K562 (cell line): ENCODE measurements around the gene ZMYND12. TPM values are rescaled to one million over a fixed set of nuclear protein-coding genes. Genes with fewer than 3 reads are reported as not detected.
A peak's percentile ranks its signal among the peaks of the same experiment; 100 is the strongest.

Source experiments
- ARNT ChIP-seq, 2 experiments: fragments of 450-650 bp; IDR thresholded peaks; 2 replicates each; pipeline ENCODE4 v1.6.1; 2016; ENCODE audit warnings: mild to moderate bottlenecking in 1 of 2
- CCAR2 ChIP-seq: fragments of 200-400 bp; formaldehyde crosslinking; IDR thresholded peaks from 2 replicates; pipeline ENCODE4 v1.6.1; 2017; ENCODE audit warnings: mild to moderate bottlenecking, low read depth, low read length
- KAT7 ChIP-seq: sonication (generic); formaldehyde crosslinking; IDR thresholded peaks from 2 replicates; pipeline ENCODE4 v1.8.0; 2022; ENCODE audit warnings: missing genetic modification reagents, mild to moderate bottlenecking, borderline replicate concordance
- MEF2A ChIP-seq: IDR thresholded peaks from 2 replicates; pipeline ENCODE4 v1.6.1; 2011; ENCODE audit warnings: low read depth, mild to moderate bottlenecking, low read length, moderate library complexity; ENCODE audit not compliant: control insufficient read depth
- MXI1 ChIP-seq: IDR thresholded peaks from 2 replicates; pipeline ENCODE4 v1.6.1; 2011; ENCODE audit warnings: low read depth, mild to moderate bottlenecking, improper control_type of control experiment, low read length
- POLR2A ChIP-seq: fragments of 450-650 bp; conservative IDR thresholded peaks from 2 replicates; pipeline ENCODE4 v1.6.1; 2016
- RAD21 ChIP-seq, 2 experiments: fragments of 250-450 bp in 1 of 2; fragments of 450-650 bp in 1 of 2; sonication (Bioruptor Pico) in 1 of 2; formaldehyde crosslinking in 1 of 2; IDR thresholded peaks in 1 of 2; conservative IDR thresholded peaks in 1 of 2; 2 replicates each; pipeline versions ENCODE4 v1.4.0 to v1.8.0; 2020 to 2022; ENCODE audit warnings: mild to moderate bottlenecking in 2 of 2, moderate library complexity in 1 of 2
- RBM17 ChIP-seq: fragments of 200-400 bp; formaldehyde crosslinking; IDR thresholded peaks from 2 replicates; pipeline ENCODE4 v1.6.1; 2017; ENCODE audit warnings: low read depth, mild to moderate bottlenecking, low read length, borderline replicate concordance
- REST ChIP-seq, 2 experiments: fragments of 450-650 bp; formaldehyde crosslinking in 1 of 2; IDR thresholded peaks; 2 replicates each; pipeline versions ENCODE4 v1.4.0 to v1.6.1; 2014 to 2020; ENCODE audit warnings: mild to moderate bottlenecking in 2 of 2, borderline replicate concordance in 1 of 2, low read depth in 1 of 2
- TAF1 ChIP-seq: IDR thresholded peaks from 2 replicates; pipeline ENCODE4 v1.6.1; 2011; ENCODE audit warnings: mild to moderate bottlenecking, low read length, moderate library complexity; ENCODE audit not compliant: insufficient read depth, control insufficient read depth, severe bottlenecking; ENCODE audit errors: extremely low read depth
- ZNF134 ChIP-seq: fragments of 250-450 bp; sonication (Bioruptor Pico); conservative IDR thresholded peaks from 2 replicates; pipeline ENCODE4 v1.4.0; 2020
- polyA plus RNA-seq, 8 experiments: library from polyadenylated mRNA; depleted of rRNA in 4 of 8; stranded (reverse) in 5 of 8; unstranded in 3 of 8; fragments of >200 nt; fragmentation: Nextera tagmentation in 2 of 8; fragmentation: Illumina TruSeq in 1 of 8; extraction: Ambion mirVana in 2 of 8; extraction: Trizol in 1 of 8; gene quantifications; 2 replicates each; pipeline versions ENCODE4 v1.2.1 to v1.2.3, GENCODE V29; 2011 to 2014; ENCODE audit warnings: inconsistent platforms in 1 of 8, missing spikeins in 1 of 8
- total RNA-seq, 7 experiments: library from RNA; depleted of rRNA in 6 of 7; stranded (reverse); fragments of >200 nt in 6 of 7; fragmentation: Illumina TruSeq in 2 of 7; extraction: Trizol in 2 of 7; gene quantifications; 2 replicates each; pipeline versions ENCODE4 v1.2.1 to v1.2.3, GENCODE V29; 2011 to 2021; ENCODE audit warnings: low replicate concordance in 1 of 7
- TF ChIP-seq, protein P1 (sequence below), 2 experiments: IDR thresholded peaks in 1 of 2; conservative IDR thresholded peaks in 1 of 2; 2 replicates each; pipeline ENCODE4 v1.6.1; 2016; ENCODE audit warnings: low read depth in 2 of 2, mild to moderate bottlenecking in 1 of 2, missing compliant biosample characterization in 1 of 2, missing genetic modification characterization in 1 of 2, moderate library complexity in 1 of 2

ZMYND12 gene
- total and polyA plus RNA-seq, 9 of the 15 experiments (the other 6 are each of a cell fraction or from before 2014, with no cell fraction given) = not detected

DNA sequence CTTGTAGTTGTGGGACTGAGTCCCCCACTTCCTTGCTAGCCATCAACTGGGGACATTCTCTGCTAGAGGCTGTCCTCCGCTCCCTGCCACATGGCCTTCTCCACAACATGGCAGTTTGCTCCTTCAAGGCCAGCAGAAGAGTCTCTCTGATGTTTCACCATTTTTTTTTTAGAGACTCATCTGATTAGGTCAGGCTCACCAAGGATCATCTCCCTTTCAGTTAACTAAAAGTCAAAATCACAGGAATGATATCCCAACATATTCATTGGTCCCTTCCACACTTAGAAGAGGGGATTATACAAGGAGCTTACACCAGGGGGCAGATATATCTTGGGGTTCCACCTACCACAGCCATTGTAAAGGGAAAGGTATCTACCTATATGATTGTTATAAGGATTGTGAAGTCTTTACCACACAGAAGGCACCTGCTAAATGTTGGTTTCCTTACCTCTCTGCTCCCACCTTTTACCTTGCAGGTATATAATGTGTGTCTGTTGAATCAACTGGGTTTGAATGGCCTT lies 51.9 kb downstream of the ZMYND12 start (continued):
- no peak for TF ChIP-seq CCAR2
- no peak for TF ChIP-seq RBM17
- no peak for TF ChIP-seq ARNT (IDR thresholded peaks at IDR 0.05)
- no peak for TF ChIP-seq MEF2A
- no peak for TF ChIP-seq MXI1
- TF ChIP-seq REST (IDR thresholded peaks at IDR 0.05; ENCODE audit: borderline replicate concordance) = 0 out of 2 replicates have a peak, but pooled peaks have one; percentile 3
- no peak for TF ChIP-seq REST (CRISPR knock-in tag; IDR thresholded peaks at IDR 0.05; ENCODE audit: low read depth)
- TF ChIP-seq, protein P1, sequence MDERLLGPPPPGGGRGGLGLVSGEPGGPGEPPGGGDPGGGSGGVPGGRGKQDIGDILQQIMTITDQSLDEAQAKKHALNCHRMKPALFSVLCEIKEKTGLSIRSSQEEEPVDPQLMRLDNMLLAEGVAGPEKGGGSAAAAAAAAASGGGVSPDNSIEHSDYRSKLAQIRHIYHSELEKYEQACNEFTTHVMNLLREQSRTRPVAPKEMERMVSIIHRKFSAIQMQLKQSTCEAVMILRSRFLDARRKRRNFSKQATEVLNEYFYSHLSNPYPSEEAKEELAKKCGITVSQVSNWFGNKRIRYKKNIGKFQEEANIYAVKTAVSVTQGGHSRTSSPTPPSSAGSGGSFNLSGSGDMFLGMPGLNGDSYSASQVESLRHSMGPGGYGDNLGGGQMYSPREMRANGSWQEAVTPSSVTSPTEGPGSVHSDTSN (CRISPR knock-in tag; IDR thresholded peaks at IDR 0.05; ENCODE audit: low read depth) = no peak
- TF ChIP-seq, protein P1 (tag; conservative IDR thresholded peaks at IDR 0.05; ENCODE audit: low read depth) = no peak
- peak; percentile 70 for TF ChIP-seq ZNF134 (CRISPR knock-in tag)
- no peak for TF ChIP-seq POLR2A
- TF ChIP-seq KAT7 = no peak
- TF ChIP-seq TAF1 = no peak
- peak in 1 of 2 experiments; percentile 33; a peak in 1 of 4 replicates for TF ChIP-seq RAD21 (CRISPR knock-in tag; conservative IDR thresholded peaks at IDR 0.05 in 1 of 2, IDR thresholded peaks at IDR 0.05 in 1 of 2)
